H54 (cell line): ENCODE results near the gene IL6R.

Experiments
- DNase-seq: peaks from one replicate; pipeline ENCODE4 v3.0.0; 2011; ENCODE audit warnings: low spot score, mixed read lengths; ENCODE audit not compliant: insufficient read length
- FAIRE-seq: peaks from 3 replicates; lab custom pipeline; 2011; peaks lifted over from hg19 to GRCh38; lab: Jason Lieb, UNC
- POLR2A ChIP-seq: IDR thresholded peaks from 2 replicates; pipeline ENCODE4 v1.6.1; 2011; ENCODE audit warnings: low read depth, mild to moderate bottlenecking, low read length

Gene IL6R

GRCh38 chr1:154465621-154466195, 60.6 kb downstream of the IL6R start:
- TF ChIP-seq POLR2A = no peak
- FAIRE-seq = no peak
- no peak for DNase-seq

- DNase-seq (no peak), FAIRE-seq (no peak)
- TF ChIP-seq POLR2A = no peak
Measured at GRCh38 chr1:154466206-154466605, 61.1 kb downstream of the IL6R start.

DNA sequence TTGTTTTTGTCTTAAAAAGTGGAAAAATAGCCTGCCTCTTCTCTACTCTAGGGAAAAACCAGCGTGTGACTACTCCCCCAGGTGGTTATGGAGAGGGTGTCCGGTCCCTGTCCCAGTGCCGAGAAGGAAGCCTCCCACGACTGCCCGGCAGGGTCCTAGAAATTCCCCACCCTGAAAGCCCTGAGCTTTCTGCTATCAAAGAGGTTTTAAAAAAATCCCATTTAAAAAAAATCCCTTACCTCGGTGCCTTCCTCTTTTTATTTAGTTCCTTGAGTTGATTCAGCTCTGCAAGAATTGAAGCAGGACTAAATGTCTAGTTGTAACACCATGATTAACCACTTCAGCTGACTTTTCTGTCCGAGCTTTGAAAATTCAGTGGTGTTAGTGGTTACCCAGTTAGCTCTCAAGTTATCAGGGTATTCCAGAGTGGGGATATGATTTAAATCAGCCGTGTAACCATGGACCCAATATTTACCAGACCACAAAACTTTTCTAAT, 61.8 kb downstream of the IL6R start:
- TF ChIP-seq POLR2A = no peak
- no peak for FAIRE-seq
- no peak for DNase-seq

GRCh38 chr1:154467434-154468102, 62.4 kb downstream of the IL6R start:
- no peak for TF ChIP-seq POLR2A
- DNase-seq (no peak), FAIRE-seq (no peak)

DNA sequence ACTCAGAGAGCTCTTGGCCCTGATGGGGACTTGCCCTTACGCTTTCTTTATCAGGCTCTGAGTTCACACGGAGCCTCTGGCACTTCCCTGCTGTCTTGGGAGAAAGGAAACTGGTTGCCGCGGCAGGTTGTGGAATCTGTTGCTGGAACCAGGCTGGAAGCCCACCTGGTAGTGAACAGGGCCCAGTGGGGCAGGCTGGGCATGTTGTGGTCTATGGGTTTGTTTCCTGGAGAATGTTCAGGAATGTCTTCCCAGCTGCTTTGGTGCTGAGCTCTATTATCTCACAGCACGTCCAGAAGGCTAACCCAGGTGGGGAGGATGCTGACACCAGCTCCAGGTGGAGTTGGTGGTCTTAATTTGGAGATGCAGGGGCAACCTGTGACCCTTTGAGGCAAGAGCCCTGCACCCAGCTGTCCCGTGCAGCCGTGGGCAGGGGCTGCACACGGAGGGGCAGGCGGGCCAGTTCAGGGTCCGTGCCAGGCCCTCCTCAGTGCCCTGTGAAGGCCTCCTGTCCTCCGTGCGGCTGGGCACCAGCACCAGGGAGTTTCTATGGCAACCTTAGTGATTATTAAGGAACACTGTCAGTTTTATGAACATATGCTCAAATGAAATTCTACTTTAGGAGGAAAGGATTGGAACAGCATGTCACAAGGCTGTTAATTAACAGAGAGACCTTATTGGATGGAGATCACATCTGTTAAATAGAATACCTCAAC, 63.5 kb downstream of the IL6R start:
- no peak for DNase-seq
- no peak for FAIRE-seq
- TF ChIP-seq POLR2A = no peak

- no peak for FAIRE-seq
- TF ChIP-seq POLR2A = no peak
- DNase-seq = no peak
Measured at GRCh38 chr1:154469844-154470560, 64.9 kb downstream of the IL6R start.

GRCh38 chr1:154471304-154471703, 66.2 kb downstream of the IL6R start:
- TF ChIP-seq POLR2A = no peak
- DNase-seq (no peak), FAIRE-seq (no peak)

- no peak for FAIRE-seq
- peak; percentile 61 for DNase-seq
- no peak for TF ChIP-seq POLR2A
Measured at GRCh38 chr1:154474802-154475201, 69.7 kb downstream of the IL6R start.

DNA sequence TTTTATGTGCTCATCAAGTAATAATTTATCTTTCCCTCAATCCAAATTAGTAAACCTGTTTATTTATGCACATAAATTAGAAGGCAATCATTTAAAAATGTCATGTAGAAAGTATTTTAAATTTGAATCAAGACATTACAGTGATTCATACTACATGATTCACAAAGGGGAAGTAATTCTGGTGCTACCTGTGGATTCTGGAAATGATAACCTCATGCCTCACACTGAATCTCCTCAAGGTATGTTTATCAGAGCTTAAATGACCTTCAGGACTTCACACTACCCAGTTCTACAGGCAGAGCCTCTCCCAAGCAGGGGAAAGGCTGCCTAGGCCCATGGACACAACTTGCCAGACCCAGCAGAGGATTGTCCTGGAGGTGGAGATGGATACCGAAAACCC, 71.6 kb downstream of the IL6R start:
- no peak for TF ChIP-seq POLR2A
- FAIRE-seq = no peak
- no peak for DNase-seq

DNA sequence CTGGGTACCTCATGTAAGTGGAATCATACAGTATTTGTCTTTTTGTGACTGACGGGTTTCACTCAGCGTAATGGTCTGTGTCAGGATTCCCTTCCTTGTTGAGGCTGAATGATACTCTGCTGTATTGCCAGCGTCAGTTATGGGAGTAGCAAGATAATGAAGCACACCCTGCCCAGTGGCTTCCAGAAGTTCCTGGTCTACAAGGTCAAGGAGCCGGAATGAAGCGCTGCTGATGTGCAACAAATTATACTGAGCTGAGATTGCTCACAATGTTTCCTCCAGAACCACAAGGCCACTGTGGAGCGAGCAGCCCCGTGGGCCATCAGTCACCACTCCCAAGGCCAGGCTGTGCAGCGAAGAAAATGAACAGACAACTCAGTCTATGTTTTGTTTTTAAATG, 72.9 kb downstream of the IL6R start:
- TF ChIP-seq POLR2A = no peak
- DNase-seq (no peak), FAIRE-seq (no peak)

- FAIRE-seq = no peak
- DNase-seq = no peak
- TF ChIP-seq POLR2A = no peak
Measured at GRCh38 chr1:154478639-154479038, 73.5 kb downstream of the IL6R start.

- no peak for TF ChIP-seq POLR2A
- DNase-seq = peak; percentile 63
- peak; percentile 69 for FAIRE-seq
Measured at GRCh38 chr1:154479764-154480421, 74.8 kb downstream of the IL6R start.

DNA sequence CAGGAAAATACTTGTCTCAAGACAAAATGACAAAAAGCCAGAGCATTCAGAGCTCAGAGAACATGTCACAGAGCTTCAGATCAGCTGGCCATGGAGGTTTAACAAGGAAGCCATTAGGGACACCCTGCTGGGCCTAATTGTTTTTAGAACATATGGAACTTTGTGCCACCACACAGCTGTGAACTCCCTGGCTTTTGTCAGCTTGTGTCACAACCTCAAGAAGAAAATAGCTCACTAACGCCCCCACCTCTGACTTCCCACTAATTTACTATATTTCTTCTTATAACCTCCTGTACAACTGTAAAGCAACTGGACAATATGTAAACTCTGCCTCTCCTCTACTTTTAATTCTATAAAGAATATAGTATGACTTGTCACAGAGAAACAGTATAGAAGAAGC, 75.9 kb downstream of the IL6R start:
- no peak for TF ChIP-seq POLR2A
- no peak for FAIRE-seq
- no peak for DNase-seq
